Measurements from ENCODE around the gene TSPAN5. TPM values are rescaled to one million over a fixed set of nuclear protein-coding genes. Genes with fewer than 3 reads are reported as not detected.
"Not testable (repeated sequence)": the region's sequence is repeated elsewhere in the genome, so short reads cannot be mapped to it uniquely, and the experiment has no call there.

TSPAN5 gene
- polyA plus RNA-seq, 1 donor (not counting 4 experiments of a cell fraction or from before 2014, with no cell fraction given), result 45.5 TPM

DNA sequence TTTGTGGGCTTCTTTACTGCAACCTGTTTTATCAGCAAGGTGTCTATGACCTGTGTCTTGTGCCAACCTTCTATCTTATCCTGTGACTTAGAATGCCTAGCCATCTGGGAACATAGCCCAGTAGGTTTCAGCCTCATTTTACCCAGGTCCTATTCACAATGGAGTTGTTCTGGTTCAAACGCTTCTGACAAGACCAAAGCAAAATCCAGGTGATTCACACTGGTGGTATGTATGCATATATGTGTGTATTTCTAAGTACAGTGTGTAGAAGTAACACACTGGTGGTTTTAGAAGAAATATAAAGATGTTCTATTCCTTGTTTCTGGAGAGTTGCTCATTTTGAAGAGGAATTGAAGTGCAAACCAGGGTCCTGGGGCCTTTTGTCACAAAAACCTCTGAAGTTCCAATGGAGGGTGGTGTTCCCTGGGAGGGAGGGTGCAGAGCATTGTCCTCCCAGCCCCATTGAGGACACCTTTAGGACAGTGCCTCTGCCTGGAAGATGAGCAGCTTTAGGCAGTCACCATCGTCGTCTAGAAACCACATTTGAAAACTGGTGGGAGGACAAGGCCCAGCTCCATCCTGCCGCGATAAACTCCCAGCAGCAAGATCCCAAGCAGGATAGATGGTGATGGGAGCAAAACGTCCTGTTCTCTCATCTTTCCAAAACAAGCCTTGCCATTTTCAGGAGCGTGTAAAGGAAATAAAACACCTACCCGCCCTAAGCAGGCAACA lies 191.4 kb downstream of the TSPAN5 start:
- dilution Hi-C loops (cut with MboI; ENCODE audit: extremely low pct_ligation_motif_present, low sequenced_read_pairs), result no loop called here
- peak; percentile 17 for FAIRE-seq
- Histone ChIP-seq H3K9me3 (ENCODE audit: control insufficient read depth, low read depth, low read length) (no peaks in the 10 kb centered on the region), H4K20me1 (ENCODE audit: control insufficient read depth, extremely low read depth, insufficient read depth, low read length) (no peaks in the 10 kb centered on the region), H3K4me2 (ENCODE audit: control insufficient read depth, extremely low read depth, insufficient read depth, low read depth, low read length) (peak overlapping the region; percentile 83), H3K27ac (ENCODE audit: control insufficient read depth, insufficient read depth, low read length) (no peak overlapping the region), H3K4me3 (ENCODE audit: control insufficient read depth in 2 of 3, extremely low read depth in 1 of 3, insufficient read depth in 2 of 3, low read depth in 1 of 3, low read length in 3 of 3) (no peak overlapping the region), H3K36me3 (ENCODE audit: control insufficient read depth in 2 of 2, extremely low read depth in 1 of 2, insufficient read depth in 2 of 2, low read length in 2 of 2) (peaks cover 4 to 6% of the 10 kb centered on the region in 2 experiments), H3K9me1 (ENCODE audit: control insufficient read depth, extremely low read depth, insufficient read depth, low read length) (no peaks in the 10 kb centered on the region), H3K4me1 (ENCODE audit: control insufficient read depth, extremely low read depth, insufficient read depth, low read length) (peaks cover 13% of the 10 kb centered on the region), H3K79me2 (ENCODE audit: control insufficient read depth, insufficient read depth, low read length) (no peaks in the 10 kb centered on the region), H2AFZ (ENCODE audit: control insufficient read depth, low read length) (no peak overlapping the region), H3K9ac (ENCODE audit: control insufficient read depth, extremely low read depth, insufficient read depth, low read length) (no peak overlapping the region), H3K27me3 (ENCODE audit: control insufficient read depth, extremely low read depth, insufficient read depth, low read length) (no peaks in the 10 kb centered on the region)
- no peak for DNase-seq (ENCODE audit: low read depth, low spot score)
- TF ChIP-seq, protein P1, sequence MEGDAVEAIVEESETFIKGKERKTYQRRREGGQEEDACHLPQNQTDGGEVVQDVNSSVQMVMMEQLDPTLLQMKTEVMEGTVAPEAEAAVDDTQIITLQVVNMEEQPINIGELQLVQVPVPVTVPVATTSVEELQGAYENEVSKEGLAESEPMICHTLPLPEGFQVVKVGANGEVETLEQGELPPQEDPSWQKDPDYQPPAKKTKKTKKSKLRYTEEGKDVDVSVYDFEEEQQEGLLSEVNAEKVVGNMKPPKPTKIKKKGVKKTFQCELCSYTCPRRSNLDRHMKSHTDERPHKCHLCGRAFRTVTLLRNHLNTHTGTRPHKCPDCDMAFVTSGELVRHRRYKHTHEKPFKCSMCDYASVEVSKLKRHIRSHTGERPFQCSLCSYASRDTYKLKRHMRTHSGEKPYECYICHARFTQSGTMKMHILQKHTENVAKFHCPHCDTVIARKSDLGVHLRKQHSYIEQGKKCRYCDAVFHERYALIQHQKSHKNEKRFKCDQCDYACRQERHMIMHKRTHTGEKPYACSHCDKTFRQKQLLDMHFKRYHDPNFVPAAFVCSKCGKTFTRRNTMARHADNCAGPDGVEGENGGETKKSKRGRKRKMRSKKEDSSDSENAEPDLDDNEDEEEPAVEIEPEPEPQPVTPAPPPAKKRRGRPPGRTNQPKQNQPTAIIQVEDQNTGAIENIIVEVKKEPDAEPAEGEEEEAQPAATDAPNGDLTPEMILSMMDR (optimal IDR thresholded peaks at IDR 0.05 in 1 of 3, IDR thresholded peaks at IDR 0.05 in 1 of 3, conservative IDR thresholded peaks at IDR 0.05 in 1 of 3; ENCODE audit: extremely low read depth in 1 of 3, insufficient read depth in 2 of 3, low read length in 3 of 3), result no peak
- TF ChIP-seq EZH2 (IDR thresholded peaks at IDR 0.05; ENCODE audit: low read length), result no peak

DNA sequence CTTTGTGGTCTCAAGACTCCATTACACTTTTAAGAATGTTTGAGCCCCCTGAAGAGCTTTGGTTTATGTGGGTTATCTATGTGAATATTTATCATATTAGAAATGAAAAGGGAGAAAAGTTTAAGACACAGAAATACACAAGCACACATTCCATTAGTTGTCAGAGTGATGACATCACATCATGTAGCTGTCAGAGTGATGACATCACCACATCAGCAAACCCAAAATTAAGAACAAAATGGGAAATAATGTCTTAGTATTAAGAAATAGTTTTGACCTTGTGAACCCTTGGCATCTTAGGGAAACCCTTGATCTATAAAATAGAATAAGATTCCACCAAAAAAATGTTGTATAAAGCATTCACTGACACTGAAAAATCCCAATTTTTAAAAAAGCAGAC lies 195.9 kb downstream of the TSPAN5 start:
- TF ChIP-seq EZH2 (IDR thresholded peaks at IDR 0.05; ENCODE audit: low read length), result no peak
- TF ChIP-seq, protein P1 (optimal IDR thresholded peaks at IDR 0.05 in 1 of 3, IDR thresholded peaks at IDR 0.05 in 1 of 3, conservative IDR thresholded peaks at IDR 0.05 in 1 of 3; ENCODE audit: extremely low read depth in 1 of 3, insufficient read depth in 2 of 3, low read length in 3 of 3), result no peak
- Histone ChIP-seq H3K9ac (ENCODE audit: control insufficient read depth, extremely low read depth, insufficient read depth, low read length) (no peak overlapping the region), H3K36me3 (ENCODE audit: control insufficient read depth in 2 of 2, extremely low read depth in 1 of 2, insufficient read depth in 2 of 2, low read length in 2 of 2) (no peaks in the 10 kb centered on the region), H3K4me3 (ENCODE audit: control insufficient read depth in 2 of 3, extremely low read depth in 1 of 3, insufficient read depth in 2 of 3, low read depth in 1 of 3, low read length in 3 of 3) (no peak overlapping the region), H3K4me1 (ENCODE audit: control insufficient read depth, extremely low read depth, insufficient read depth, low read length) (peaks cover 9% of the 10 kb centered on the region), H3K4me2 (ENCODE audit: control insufficient read depth, extremely low read depth, insufficient read depth, low read depth, low read length) (no peak overlapping the region), H2AFZ (ENCODE audit: control insufficient read depth, low read length) (no peak overlapping the region), H3K27ac (ENCODE audit: control insufficient read depth, insufficient read depth, low read length) (no peak overlapping the region), H3K27me3 (ENCODE audit: control insufficient read depth, extremely low read depth, insufficient read depth, low read length) (no peaks in the 10 kb centered on the region), H3K79me2 (ENCODE audit: control insufficient read depth, insufficient read depth, low read length) (no peaks in the 10 kb centered on the region), H4K20me1 (ENCODE audit: control insufficient read depth, extremely low read depth, insufficient read depth, low read length) (no peaks in the 10 kb centered on the region), H3K9me1 (ENCODE audit: control insufficient read depth, extremely low read depth, insufficient read depth, low read length) (no peaks in the 10 kb centered on the region), H3K9me3 (ENCODE audit: control insufficient read depth, low read depth, low read length) (no peaks in the 10 kb centered on the region)
- no peak for FAIRE-seq
- DNase-seq (ENCODE audit: low read depth, low spot score), result no peak
- dilution Hi-C loops (cut with MboI; ENCODE audit: extremely low pct_ligation_motif_present, low sequenced_read_pairs), result no loop called here

DNA sequence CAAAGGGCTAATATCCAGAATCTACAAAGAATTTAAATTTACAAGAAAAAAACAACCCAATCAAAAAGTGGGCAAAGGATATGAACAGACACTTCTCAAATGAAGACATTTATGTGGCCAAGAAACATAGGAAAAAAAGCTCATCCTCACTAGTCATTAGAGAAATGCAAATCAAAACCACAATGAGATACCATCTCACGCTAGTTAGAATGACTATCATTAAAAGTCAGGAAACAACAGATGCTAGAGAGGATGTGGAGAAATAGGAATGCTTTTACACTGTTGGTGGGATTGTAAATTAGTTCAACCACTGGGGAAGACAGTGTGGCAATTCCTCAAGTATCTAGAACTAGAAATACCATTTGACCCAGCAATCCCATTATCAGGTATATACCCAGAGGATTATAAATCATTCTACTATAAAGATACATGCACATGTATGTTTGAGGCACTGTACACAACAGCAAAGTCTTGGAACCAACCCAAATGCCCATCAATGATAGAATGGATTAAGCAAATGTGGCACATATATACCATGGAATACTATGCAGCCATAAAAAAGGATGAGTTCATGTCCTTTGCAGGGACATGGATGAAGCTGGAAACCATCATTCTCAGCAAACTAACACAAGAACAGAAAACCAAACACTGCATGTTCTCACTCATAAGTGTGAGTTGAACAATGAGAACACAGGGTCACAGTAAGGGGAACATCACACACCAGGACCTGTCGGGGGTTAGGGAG lies 197.1 kb downstream of the TSPAN5 start:
- H3K4me3 ChIP-seq (ENCODE audit: control insufficient read depth in 2 of 3, extremely low read depth in 1 of 3, insufficient read depth in 2 of 3, low read depth in 1 of 3, low read length in 3 of 3); H3K36me3 ChIP-seq (ENCODE audit: control insufficient read depth in 2 of 2, extremely low read depth in 1 of 2, insufficient read depth in 2 of 2, low read length in 2 of 2); H3K4me1 ChIP-seq (ENCODE audit: control insufficient read depth, extremely low read depth, insufficient read depth, low read length); H3K79me2 ChIP-seq (ENCODE audit: control insufficient read depth, insufficient read depth, low read length); H3K27me3 ChIP-seq (ENCODE audit: control insufficient read depth, extremely low read depth, insufficient read depth, low read length); H3K9ac ChIP-seq (ENCODE audit: control insufficient read depth, extremely low read depth, insufficient read depth, low read length); H3K9me3 ChIP-seq (ENCODE audit: control insufficient read depth, low read depth, low read length); H3K27ac ChIP-seq (ENCODE audit: control insufficient read depth, insufficient read depth, low read length); H3K4me2 ChIP-seq (ENCODE audit: control insufficient read depth, extremely low read depth, insufficient read depth, low read depth, low read length); H3K9me1 ChIP-seq (ENCODE audit: control insufficient read depth, extremely low read depth, insufficient read depth, low read length); H4K20me1 ChIP-seq (ENCODE audit: control insufficient read depth, extremely low read depth, insufficient read depth, low read length); FAIRE-seq; DNase-seq (ENCODE audit: low read depth, low spot score); H2AFZ ChIP-seq (ENCODE audit: control insufficient read depth, low read length); dilution Hi-C loops (cut with MboI; ENCODE audit: extremely low pct_ligation_motif_present, low sequenced_read_pairs): not testable (repeated sequence)
